Adrenal gland (tissue), 12 donors: ENCODE data around the gene ARMH3. TPM values are rescaled to one million over a fixed set of nuclear protein-coding genes. Genes with fewer than 3 reads are reported as not detected.

Experiments
- DNase-seq, 7 donors: peaks; one replicate each; pipeline ENCODE4 v3.0.0-alpha.2; 2019 to 2020
- H3K27ac ChIP-seq, 5 donors: fragments of 200-600 bp; sonication (generic) in 4 of 5; 1 replicate in 3 of 5; 2 replicates in 2 of 5; pipeline versions ENCODE4 v1.5.1 to v1.8.0; 2016 to 2020; ENCODE audit warnings: mild to moderate bottlenecking in 1 of 5
- H3K27me3 ChIP-seq: fragments of 200-600 bp; 2 replicates; pipeline ENCODE4 v1.8.0; 2021
- H3K36me3 ChIP-seq, 2 donors: fragments of 200-600 bp; replicated peaks in 1 of 2; 1 replicate in 1 of 2; 2 replicates in 1 of 2; pipeline versions ENCODE4 v1.5.1 to v1.8.0; 2018 to 2022
- H3K4me1 ChIP-seq, 2 donors: fragments of 200-600 bp; replicated peaks in 1 of 2; 1 replicate in 1 of 2; 2 replicates in 1 of 2; pipeline versions ENCODE4 v1.5.1 to v1.8.0; 2018 to 2021
- H3K4me3 ChIP-seq, 4 donors: fragments of 200-600 bp; sonication (generic) in 3 of 4; one replicate each; pipeline ENCODE4 v1.5.1; 2016 to 2018
- H3K9me3 ChIP-seq, 3 donors: fragments of 200-600 bp; sonication (generic) in 1 of 3; replicated peaks in 1 of 3; 1 replicate in 2 of 3; 2 replicates in 1 of 3; pipeline versions ENCODE4 v1.5.1 to v1.8.0; 2016 to 2021
- POLR2A ChIP-seq, 2 donors: fragments of 450-650 bp; IDR thresholded peaks; one replicate each; pipeline ENCODE4 v1.6.1; 2017; ENCODE audit warnings: antibody characterized with exemption in 2 of 2, mild to moderate bottlenecking in 2 of 2, moderate library complexity in 1 of 2
- WGBS, 4 donors: extraction: QIAGEN DNeasy Blood & Tissue Kit in 2 of 4; methylation state at CpG; one replicate each; pipeline versions ENCODE4 v1.1.5 to v1.1.7; 2013 to 2017; 5-methylcytosine and 5-hydroxymethylcytosine counted together
- intact Hi-C, 2 donors: fragments of 100-400 bp; cut with DNase I; formaldehyde crosslinking; loops; one replicate each; pipeline versions ENCODE4 v1.14.1 to v1.15.0; 2022 to 2023
- polyA plus RNA-seq, 3 donors: library from polyadenylated mRNA; stranded (reverse); fragments of 200-250 nt in 2 of 3; fragments of 350-450 nt in 1 of 3; fragmentation: Illumina TruSeq in 1 of 3; extraction: RNeasy Lipid Tissue Mini Kit (QIAGEN cat#74804) in 1 of 3; gene quantifications; one replicate each; pipeline ENCODE4 v1.2.3, GENCODE V29; 2013 to 2014
- total RNA-seq, 9 donors: library from RNA; depleted of rRNA in 4 of 9; stranded (reverse); fragments of >200 nt in 4 of 9; fragments of 120-200 nt in 1 of 9; fragmentation: NEBNext Ultra II Directional in 1 of 9; extraction: Animal tissue kit (Norgen Biotek cat#: 25700) in 1 of 9; gene quantifications; one replicate each; pipeline versions ENCODE4 v1.1.0 to v1.2.4, GENCODE V29; 2013 to 2023
- TF ChIP-seq, protein P1 (sequence below), 6 experiments: fragments of 450-650 bp in 4 of 6; fragments of 200-600 bp in 2 of 6; sonication (generic) in 1 of 6; IDR thresholded peaks; 1 replicate in 5 of 6; 2 replicates in 1 of 6; pipeline versions ENCODE4 v1.5.1 to v1.8.0; 2016 to 2021; ENCODE audit warnings: antibody characterized with exemption in 6 of 6, mild to moderate bottlenecking in 2 of 6, moderate library complexity in 1 of 6
- donor health status: healthy with polysubstance abuse.
- donor health status: Bipolar disorder and iron deficiency.
- donor health status: DM: yes; HTN: yes; CAD: no.
- donor health status: DM: no; HTN: no; CAD: no.
- donor health status: DM: no; HTN: no; CAD: no.
- donor health status: DM: yes; HTN: yes; CAD: no.

ARMH3 gene
- total and polyA plus RNA-seq, 12 donors, result 12.6 to 29.7 (median 17.4) TPM

DNA sequence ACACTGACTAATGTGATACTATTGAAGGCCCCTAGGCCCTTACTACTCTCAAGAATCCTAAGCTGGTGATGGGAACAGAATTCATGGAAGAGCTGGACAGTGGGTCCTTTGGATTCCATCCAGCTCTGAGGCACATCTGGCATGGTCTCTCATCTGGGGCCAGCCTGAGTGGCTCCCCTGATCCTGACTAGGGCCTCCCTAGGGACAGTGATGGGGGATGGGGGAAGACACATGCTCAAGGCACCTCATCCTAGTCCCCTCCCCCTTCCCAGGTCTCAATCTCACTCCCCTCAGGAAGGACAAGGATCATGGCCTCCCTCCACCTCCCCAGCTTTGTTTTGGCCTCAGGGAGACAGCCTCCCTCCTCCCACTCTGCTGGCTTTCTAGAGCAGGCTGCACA is 214.1 kb downstream of the ARMH3 start:
- TF ChIP-seq, protein P1, sequence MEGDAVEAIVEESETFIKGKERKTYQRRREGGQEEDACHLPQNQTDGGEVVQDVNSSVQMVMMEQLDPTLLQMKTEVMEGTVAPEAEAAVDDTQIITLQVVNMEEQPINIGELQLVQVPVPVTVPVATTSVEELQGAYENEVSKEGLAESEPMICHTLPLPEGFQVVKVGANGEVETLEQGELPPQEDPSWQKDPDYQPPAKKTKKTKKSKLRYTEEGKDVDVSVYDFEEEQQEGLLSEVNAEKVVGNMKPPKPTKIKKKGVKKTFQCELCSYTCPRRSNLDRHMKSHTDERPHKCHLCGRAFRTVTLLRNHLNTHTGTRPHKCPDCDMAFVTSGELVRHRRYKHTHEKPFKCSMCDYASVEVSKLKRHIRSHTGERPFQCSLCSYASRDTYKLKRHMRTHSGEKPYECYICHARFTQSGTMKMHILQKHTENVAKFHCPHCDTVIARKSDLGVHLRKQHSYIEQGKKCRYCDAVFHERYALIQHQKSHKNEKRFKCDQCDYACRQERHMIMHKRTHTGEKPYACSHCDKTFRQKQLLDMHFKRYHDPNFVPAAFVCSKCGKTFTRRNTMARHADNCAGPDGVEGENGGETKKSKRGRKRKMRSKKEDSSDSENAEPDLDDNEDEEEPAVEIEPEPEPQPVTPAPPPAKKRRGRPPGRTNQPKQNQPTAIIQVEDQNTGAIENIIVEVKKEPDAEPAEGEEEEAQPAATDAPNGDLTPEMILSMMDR (IDR thresholded peaks at IDR 0.05), result no peak
- no peak for TF ChIP-seq POLR2A (IDR thresholded peaks at IDR 0.05)
- Histone ChIP-seq H3K27me3 (no peaks in the 10 kb centered on the region), H3K27ac (no peak overlapping the region), H3K4me3 (no peak overlapping the region), H3K4me1 (peaks cover 14 to 37% of the 10 kb centered on the region in 2 donors), H3K36me3 (peaks cover 0 to 2% of the 10 kb centered on the region in 2 donors), H3K9me3 (no peaks in the 10 kb centered on the region)
- intact Hi-C loops, result loop anchor here (2.0 to 5.0 kb wide), 3 partner anchors 50 to 169 kb away; no protein-coding TSS in a partner anchor
- peak in 2 of 7 donors; percentile 29 to 54 for DNase-seq

DNA sequence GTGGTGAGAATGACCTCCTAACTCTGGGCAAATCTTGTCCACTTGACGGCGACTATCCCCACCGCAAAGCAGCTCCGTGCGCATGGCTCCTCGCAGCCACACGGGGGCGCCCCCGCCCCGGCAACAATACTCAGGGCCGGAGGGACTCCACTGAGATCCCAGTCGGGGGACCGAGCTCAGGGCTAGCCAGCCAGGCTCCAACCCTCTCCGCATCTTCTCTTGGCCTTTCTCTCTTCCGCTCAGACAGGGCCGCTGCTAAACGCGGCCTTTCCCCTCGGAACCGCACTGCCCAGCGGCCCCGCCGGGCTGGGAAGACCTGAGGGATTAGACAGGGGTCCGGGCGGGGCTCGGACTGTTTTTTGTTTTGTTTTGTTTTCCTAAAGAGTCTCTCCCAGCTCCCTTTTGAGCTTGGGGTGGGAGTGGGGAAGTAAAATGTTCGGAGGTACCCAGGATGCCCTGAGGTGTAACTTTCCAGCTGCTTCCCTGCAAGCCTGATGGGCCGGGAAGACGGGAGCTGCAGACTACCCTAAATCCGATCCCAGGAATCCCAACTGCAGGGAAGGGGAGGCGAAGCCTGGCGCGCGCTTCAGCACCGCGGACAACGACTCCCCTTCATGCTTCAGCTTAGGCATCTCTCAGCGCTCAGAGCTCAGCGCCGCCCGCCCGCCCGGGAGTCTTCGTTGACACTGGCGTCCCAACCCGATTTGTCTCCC is 215.1 kb downstream of the ARMH3 start:
- peak; percentile 82 to 91 (median 87) for DNase-seq
- intact Hi-C loops, result loop anchor here (2.0 to 5.0 kb wide), 3 partner anchors 51 to 170 kb away; no protein-coding TSS in a partner anchor
- Histone ChIP-seq H3K4me3 (peak overlapping the region in 2 of 4 donors; percentile 33 to 64), H3K27me3 (no peaks in the 10 kb centered on the region), H3K9me3 (no peaks in the 10 kb centered on the region), H3K36me3 (no peaks in the 10 kb centered on the region), H3K27ac (no peak overlapping the region), H3K4me1 (peaks cover 14 to 37% of the 10 kb centered on the region in 2 donors)
- WGBS, 4 donors, result 1 to 7% (median 2%) methylated on average over 18 to 46 of the region's 46 CpGs
- TF ChIP-seq, protein P1 (IDR thresholded peaks at IDR 0.05), result peak; percentile 87 to 94 (median 92)
- no peak for TF ChIP-seq POLR2A (IDR thresholded peaks at IDR 0.05)

DNA sequence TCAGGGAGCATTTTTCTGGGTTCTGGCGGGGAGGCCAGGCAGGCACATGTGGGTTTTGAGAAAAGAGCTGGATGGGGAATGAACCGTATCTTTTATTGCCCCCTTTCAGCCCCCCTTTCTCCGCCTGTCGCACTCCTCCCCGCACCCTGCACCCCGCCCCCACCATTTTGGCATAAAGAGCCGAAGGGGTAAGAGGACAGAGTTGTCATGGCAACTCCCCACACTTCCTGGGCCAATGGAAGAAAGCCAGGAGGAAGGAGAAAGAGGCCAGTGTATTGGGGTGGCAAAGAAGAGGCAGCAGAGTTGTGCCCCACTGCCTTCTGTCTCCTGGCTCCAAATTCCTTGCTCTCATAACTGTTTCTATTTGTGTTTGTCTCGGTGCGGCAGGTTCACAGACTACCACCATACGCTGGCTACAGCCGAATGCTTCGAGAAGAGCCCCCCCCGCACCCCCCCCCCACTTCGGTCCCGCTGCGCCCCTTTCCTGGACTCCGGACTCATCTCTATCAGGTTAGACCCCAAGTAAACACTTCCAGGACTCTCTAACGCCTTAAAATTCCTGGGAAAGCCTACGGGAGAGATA is 215.8 kb downstream of the ARMH3 start:
- Histone ChIP-seq H3K9me3 (no peaks in the 10 kb centered on the region), H3K27me3 (no peaks in the 10 kb centered on the region), H3K27ac (no peak overlapping the region), H3K4me1 (peaks cover 14 to 37% of the 10 kb centered on the region in 2 donors), H3K36me3 (no peaks in the 10 kb centered on the region), H3K4me3 (peak overlapping the region in 2 of 4 donors; percentile 0 to 64)
- TF ChIP-seq, protein P1 (IDR thresholded peaks at IDR 0.05), result no peak
- no peak for TF ChIP-seq POLR2A (IDR thresholded peaks at IDR 0.05)
- intact Hi-C loops, result loop anchor here (2.0 to 5.0 kb wide), 3 partner anchors 52 to 171 kb away; no protein-coding TSS in a partner anchor
- WGBS, 4 donors, result 3 to 11% (median 6%) methylated on average over 15 to 19 of the region's 19 CpGs
- peak in 1 of 7 donors; percentile 33 for DNase-seq

DNA sequence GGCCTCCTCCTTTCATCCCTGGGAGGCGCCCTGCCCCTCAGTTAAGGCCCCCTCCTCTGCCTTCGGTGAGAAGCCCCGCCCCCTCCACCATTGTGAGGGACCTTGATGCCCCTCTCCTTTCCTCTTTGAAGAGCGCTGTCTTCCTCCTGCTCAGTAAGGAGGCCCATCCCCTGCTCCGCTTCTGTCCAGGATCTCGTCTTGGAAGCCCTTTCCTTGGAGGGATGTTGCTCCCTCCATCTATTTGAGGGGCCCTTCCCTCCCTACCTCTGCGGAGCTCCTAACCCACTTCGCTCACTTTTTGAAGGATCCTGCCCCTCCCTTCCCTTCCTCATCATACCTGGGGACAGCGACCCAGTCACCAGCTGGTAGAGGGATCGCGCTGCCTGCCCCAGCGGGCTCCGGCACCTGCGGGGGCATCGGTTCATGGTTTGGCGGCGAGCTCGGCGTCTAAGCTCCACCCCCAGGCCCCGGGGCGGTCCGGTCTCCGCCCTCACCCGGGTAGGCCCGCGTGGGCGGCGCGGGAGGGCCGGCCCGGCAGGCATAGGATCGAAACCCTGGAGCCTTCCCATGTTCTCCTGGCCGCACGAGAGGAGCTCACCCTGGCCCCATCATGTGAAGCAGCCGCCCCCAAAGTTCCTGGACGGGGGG is 216.4 kb downstream of the ARMH3 start:
- no peaks in the 10 kb centered on the region for H3K36me3 ChIP-seq
- H3K27me3 ChIP-seq, result no peaks in the 10 kb centered on the region
- H3K27ac ChIP-seq, result no peak overlapping the region
- peak overlapping the region in 2 of 4 donors; percentile 0 to 64 for H3K4me3 ChIP-seq
- DNase-seq, result peak in 3 of 7 donors; percentile 52 to 58 (median 57)
- H3K9me3 ChIP-seq, result no peaks in the 10 kb centered on the region
- H3K4me1 ChIP-seq, result peaks cover 14 to 37% of the 10 kb centered on the region in 2 donors
- intact Hi-C loops, result loop anchor here (2.0 to 10.0 kb wide), 5 partner anchors 53 to 233 kb away; partner anchors contain the start of gene HPS6 (in 1 of the 2)
- 12 to 54% (median 21%) methylated on average over 8 to 36 of the region's 36 CpGs for WGBS, 4 donors
- TF ChIP-seq, protein P1 (IDR thresholded peaks at IDR 0.05), result no peak
- no peak for TF ChIP-seq POLR2A (IDR thresholded peaks at IDR 0.05)
